NCI-H2171 treated with DMSO at 0.1 percent for 48 hours (cell line): ENCODE data around the gene ELFN1.
A peak's percentile ranks its signal among the peaks of the same experiment; 100 is the strongest.
"Not testable (repeated sequence)": the region's sequence is repeated elsewhere in the genome, so short reads cannot be mapped to it uniquely, and the experiment has no call there.

Experiments
- DNase-seq: peaks from one replicate; lab custom pipeline; 2025; lab: John Stamatoyannopoulos, UW

ELFN1 gene

GRCh38 chr7:1757601-1758000, 87.5 kb downstream of the ELFN1 start:
- no peak for DNase-seq

DNA sequence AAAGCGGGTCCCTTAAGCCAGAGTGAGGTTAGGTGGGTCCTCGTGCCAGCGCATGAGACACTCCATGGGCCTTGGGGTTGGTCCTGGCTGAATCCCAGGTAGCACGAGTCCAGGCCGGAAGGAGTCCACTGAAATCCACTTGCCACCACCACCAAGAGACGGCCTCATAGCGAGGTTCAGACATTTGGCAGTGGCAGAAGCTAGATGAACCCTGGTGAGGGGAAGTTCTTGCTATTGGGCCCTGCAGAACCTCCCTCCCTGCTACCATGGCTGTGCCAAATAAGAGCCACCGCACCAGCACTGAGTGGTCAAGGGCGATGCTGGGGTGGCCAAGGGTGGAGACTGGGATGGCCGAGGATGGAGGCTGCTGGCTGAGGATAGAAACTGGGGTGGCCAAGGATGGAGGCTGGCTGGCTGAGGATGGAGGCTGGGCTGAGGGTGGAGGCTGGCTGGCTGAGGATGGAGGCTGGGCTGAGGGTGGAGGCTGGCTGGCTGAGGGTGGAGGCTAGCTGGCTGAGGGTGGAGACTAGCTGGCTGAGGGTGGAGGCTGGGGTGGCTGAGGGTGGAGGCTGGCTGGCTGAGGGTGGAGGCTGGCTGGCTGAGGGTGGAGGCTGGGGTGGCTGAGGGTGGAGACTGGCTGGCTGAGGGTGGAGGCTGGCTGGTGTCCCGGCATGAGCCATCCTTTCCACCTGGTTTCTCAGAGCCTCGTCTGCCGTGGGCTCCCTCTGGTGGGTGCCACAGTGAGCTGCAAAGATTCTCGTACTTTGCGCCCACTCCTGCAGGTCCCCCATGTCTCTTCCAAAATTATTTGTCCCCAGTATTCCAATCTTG, 88.2 kb downstream of the ELFN1 start:
- DNase-seq, result peak; percentile 43

DNA sequence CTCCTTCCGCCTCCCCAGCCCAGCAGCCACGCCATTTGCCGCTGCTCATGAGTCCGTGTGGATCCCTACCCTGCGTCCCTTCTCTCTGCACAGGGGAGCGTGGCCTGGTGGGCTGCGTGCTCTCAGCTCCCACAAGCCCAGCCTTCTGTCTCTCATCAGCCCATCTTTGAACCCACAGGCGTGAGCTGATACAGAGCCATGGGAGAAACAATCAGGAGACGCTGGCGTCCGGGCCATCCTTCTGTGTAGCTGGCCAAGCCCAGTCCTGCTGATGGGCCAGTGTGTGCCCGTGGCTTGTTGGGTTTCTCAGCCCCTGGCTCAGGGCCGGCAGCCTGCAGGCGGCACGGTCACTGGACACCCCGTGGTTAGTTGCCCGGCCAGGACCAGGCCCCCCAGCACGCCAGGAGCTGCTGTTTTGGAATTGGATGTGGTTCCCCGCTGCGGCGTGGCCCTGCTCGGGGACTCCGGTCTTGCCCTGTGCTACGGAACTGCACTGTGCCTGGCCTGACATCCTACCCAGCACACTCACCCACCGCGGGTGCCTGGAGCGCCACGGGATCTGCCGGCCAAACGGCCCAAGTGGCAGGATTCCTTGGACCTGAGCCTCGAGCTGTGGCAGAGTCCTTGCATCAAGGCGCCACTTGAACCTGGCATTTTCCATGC, 88.9 kb downstream of the ELFN1 start:
- DNase-seq, result no peak

GRCh38 chr7:1761097-1761496, 91.0 kb downstream of the ELFN1 start:
- no peak for DNase-seq

GRCh38 chr7:1761774-1762173, 91.7 kb downstream of the ELFN1 start:
- no peak for DNase-seq

DNA sequence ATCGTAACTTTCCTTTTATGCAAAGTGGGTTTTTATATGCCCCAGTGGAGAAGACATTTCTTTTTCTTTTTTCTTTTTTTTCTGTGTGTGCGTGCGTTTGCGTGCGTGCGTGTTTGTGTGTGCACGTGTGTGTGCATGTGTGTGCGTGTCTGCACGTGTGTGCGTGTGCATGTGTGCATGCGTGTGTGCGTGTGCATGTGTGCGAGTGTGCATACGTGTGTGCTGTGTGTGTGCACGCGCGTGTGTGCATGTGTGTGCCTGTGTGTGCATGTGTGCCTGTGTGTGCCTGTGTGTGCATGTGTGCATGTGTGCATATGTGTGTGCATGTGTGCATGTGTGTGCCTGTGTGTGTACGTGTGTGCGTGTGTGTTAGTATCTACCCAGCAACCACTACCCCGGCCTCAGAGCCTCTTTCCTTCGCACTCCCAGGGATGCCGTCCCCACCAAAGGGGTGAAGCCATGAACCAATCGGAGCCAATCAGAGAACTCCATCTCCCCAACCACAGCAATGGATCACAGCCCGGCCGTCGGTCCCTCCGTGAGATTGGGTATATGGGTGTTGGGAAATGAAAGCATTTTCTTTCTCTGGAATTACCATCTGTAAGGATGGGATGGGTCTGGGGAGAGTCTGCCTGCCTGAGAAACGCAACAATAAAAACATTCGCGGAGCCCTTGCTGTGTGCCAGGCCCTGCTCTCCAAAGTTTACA, 92.3 kb downstream of the ELFN1 start:
- no peak for DNase-seq

DNA sequence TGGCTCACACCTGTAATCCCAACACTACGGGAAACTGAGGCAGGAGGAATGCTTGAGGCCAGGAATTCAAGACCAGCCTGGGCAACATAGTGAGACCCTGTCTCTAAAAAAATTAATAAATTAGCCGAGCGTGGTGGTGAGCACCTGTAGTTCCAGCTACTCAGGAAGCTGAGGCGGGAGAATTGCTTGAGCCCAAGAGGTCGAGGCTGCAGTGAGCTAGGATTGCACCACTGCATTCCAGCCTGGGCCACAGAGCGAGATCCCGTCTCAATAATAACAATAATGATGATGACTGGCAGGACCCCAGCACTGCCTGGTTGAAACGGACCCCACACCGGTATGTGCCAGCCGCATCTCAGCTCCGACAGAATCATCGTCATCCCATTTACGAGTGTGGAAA, 93.0 kb downstream of the ELFN1 start:
- DNase-seq, result no peak

- DNase-seq, result not testable (repeated sequence)
These were observed 93.8 kb downstream of the ELFN1 start for GRCh38 chr7:1763911-1764310.

DNA sequence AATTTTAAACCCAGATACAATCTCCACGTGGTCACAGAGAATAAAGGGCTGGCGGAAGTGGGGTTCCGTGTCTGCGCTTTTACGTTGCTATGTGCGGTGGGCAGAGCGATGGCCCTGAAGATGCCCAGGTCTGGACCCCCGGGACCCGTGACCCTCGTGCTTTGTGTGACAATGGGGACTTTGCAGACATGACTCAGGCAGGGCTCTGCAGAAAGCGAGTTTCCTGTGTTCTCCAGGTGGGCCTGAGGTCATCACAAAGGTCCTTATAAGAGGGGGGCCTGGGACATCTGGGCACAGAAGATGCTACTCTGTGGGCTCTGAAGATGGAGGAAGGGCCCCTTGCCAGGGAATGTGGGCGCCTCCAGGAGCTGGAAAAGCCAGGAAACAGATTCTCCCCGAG, 95.3 kb downstream of the ELFN1 start:
- DNase-seq, result no peak

DNA sequence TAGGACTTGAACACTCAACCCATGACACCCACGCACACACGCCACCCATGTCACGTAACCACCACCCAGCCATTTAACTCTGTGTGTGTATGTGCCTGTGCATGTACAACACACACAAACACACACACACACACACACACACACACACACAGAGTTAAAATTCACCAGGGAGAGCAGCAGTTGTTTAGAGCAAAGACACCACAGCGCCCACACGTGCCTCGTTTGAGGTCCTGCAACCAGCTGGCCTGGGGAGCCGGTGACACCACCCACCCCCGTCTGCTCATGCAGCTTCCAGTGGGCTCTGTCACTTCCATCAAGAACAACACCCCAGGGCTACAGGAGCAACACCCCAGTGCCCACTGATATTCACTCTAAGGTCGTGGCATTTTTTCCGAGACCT, 97.4 kb downstream of the ELFN1 start:
- no peak for DNase-seq

DNA sequence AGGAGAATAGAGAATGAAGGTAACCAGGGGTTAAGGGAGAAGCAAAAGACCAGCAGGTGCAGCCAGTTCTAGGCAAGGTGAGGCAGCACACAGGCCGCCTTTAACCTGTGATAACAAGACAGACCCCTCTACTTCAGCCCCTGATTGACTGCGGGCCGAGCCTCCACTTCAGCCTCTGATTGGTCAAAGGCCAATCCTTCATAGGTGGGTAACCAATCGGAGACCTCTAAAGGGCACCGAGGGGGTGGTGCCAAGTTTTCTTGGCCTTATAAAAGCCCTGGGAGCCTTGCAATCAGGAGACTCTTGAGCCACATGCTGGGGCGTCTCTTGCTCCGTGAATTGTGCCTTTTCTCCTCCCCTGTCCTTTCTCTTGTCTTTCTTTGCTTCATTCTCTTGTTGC, 98.8 kb downstream of the ELFN1 start:
- DNase-seq, result no peak

- DNase-seq, result no peak
These were observed 99.5 kb downstream of the ELFN1 start for GRCh38 chr7:1769286-1770200.

GRCh38 chr7:1770331-1770730, 100.3 kb downstream of the ELFN1 start:
- no peak for DNase-seq

GRCh38 chr7:1775389-1775788, 105.3 kb downstream of the ELFN1 start:
- no peak for DNase-seq

- DNase-seq, result no peak
These were observed 107.0 kb downstream of the ELFN1 start for GRCh38 chr7:1777122-1777521.

DNA sequence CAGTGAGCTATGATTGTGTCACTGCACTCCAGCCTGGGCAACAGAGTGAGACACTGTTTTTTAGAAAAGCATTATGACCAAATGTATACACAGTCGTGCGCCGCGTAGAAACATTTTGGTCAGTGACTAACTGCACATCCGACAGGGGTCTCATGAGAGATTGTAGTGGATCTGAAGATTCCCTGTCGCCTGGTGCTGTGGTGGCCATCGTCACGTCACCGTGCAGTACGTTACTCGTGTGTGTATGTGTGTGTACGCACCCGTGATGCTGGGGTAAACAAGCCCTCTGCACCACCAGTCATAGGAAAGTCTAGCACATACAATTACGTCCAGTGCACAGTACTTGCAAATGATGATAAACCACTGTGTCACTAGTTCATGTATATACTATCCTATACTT, 109.4 kb downstream of the ELFN1 start:
- DNase-seq, result no peak

DNA sequence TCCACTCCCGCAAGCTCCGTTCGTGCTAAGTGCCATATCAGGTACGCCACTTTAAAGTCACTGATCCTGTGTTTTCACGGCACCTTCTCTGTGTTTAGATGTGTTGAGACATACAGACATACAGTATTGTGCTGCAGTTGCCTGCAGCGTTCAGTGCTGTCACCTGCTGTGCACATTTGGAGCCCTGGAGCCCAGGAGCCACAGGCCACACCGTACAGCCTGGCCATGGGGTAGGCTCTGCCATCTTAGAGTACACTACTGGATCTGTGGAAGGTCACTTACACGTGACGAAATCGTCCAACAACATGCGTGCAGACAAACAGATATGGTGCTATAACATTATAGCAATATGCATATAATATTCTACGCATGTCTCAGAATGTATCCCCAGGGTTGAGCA, 111.3 kb downstream of the ELFN1 start:
- DNase-seq, result no peak

DNA sequence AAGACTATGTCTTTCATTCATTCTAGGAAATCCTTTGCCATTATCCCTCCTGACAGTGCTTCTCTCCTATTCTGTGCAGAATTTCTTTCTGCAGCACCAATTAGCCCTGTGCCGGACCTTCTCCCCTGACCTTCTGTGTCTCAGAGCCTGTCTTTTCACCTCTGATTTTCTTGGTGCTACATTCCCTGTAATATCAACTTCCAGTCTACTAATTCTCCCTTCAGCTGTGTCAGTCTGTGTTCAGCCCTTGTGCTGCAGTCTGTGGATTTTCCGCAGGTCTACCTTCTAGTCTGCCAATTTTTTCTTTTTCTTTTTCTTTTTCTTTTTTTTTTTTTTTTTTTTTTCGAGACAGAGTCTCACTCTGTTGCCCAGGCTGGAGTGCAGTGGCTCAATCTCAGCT, 115.8 kb downstream of the ELFN1 start:
- DNase-seq, result no peak

GRCh38 chr7:1787241-1787640, 117.2 kb downstream of the ELFN1 start:
- no peak for DNase-seq

DNA sequence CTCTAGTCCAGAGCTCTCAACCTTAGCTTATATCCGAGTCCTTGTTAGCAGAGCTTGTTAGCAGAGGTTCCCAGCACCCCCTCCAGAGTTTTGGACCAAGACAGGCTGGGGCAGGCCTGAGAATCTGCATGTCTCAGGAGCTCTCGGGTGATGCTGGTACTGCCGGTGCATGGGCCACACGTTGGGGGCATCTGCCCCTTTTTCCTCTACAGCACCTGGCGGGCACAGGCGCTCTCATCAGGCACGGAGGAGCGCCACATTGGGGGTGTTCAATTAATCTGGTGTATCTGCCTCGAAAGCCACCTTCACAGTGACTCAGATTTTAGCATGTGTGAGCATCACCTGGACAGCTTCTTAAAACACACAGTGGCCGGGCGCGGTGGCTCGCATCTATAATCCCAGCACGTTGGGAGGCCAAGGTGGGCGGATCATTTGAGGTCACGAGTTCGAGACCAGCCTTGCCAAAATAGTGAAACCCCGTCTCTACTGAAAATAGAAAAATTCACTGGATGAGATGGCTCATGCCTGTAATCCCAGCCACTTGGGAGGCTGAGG, 117.7 kb downstream of the ELFN1 start:
- DNase-seq, result no peak

GRCh38 chr7:1794888-1795542, 124.9 kb downstream of the ELFN1 start:
- DNase-seq, result peak; percentile 43
